NCI-H1436 treated with DMSO at 0.1 percent for 48 hours (cell line): ENCODE measurements around the gene PIPOX.
A peak's percentile ranks its signal among the peaks of the same experiment; 100 is the strongest.

Experiments
- DNase-seq: peaks from one replicate; lab custom pipeline; 2025; lab: John Stamatoyannopoulos, UW

PIPOX gene

GRCh38 chr17:29019475-29020181 is 23.3 kb upstream of the PIPOX start:
- no peak for DNase-seq

GRCh38 chr17:29020576-29020975 is 22.4 kb upstream of the PIPOX start:
- DNase-seq = no peak

- no peak for DNase-seq
These were observed 21.7 kb upstream of the PIPOX start for GRCh38 chr17:29021226-29021625.

GRCh38 chr17:29022074-29022473 is 20.9 kb upstream of the PIPOX start:
- peak; percentile 84 for DNase-seq

GRCh38 chr17:29024316-29024952 is 18.5 kb upstream of the PIPOX start:
- no peak for DNase-seq

- no peak for DNase-seq
These were observed 11.5 kb upstream of the PIPOX start for GRCh38 chr17:29031488-29031887.

- DNase-seq = no peak
These were observed 10.7 kb upstream of the PIPOX start for GRCh38 chr17:29032013-29032856.

GRCh38 chr17:29032857-29033197 is 10.1 kb upstream of the PIPOX start:
- DNase-seq = no peak

- no peak for DNase-seq
These were observed 8.4 kb upstream of the PIPOX start for GRCh38 chr17:29034510-29034909.

GRCh38 chr17:29036584-29036983 is 6.4 kb upstream of the PIPOX start:
- DNase-seq = no peak

GRCh38 chr17:29037739-29038084 is 5.2 kb upstream of the PIPOX start:
- DNase-seq = no peak

- DNase-seq = no peak
These were observed 4.7 kb upstream of the PIPOX start for GRCh38 chr17:29038085-29038795.

GRCh38 chr17:29039764-29040598 is 3.0 kb upstream of the PIPOX start:
- DNase-seq = no peak

- DNase-seq = no peak
These were observed 1.9 kb upstream of the PIPOX start for GRCh38 chr17:29041091-29041490.

- no peak for DNase-seq
These were observed 1.4 kb upstream of the PIPOX start for GRCh38 chr17:29041571-29041970.

- no peak for DNase-seq
These were observed 789 bp upstream of the PIPOX start for GRCh38 chr17:29042026-29042678.

GRCh38 chr17:29043539-29044145 is 701 bp downstream of the PIPOX start:
- DNase-seq = no peak

GRCh38 chr17:29045026-29045425 is 2.1 kb downstream of the PIPOX start:
- no peak for DNase-seq

GRCh38 chr17:29045734-29046472 is 3.0 kb downstream of the PIPOX start:
- no peak for DNase-seq

GRCh38 chr17:29046473-29046839 is 3.5 kb downstream of the PIPOX start:
- no peak for DNase-seq
